GM19238 (cell line): Measurements from ENCODE around the gene ATG10.

Source experiments
- DNase-seq: peaks from one replicate; pipeline ENCODE4 v3.0.0; 2011; ENCODE audit warnings: low spot score; ENCODE audit not compliant: insufficient read length

Gene ATG10

GRCh38 chr5:82274343-82275211 lies 302.8 kb downstream of the ATG10 start:
- no peak for DNase-seq

- DNase-seq: no peak
These were observed 303.4 kb downstream of the ATG10 start for GRCh38 chr5:82275216-82275664.

GRCh38 chr5:82276800-82277612 lies 305.2 kb downstream of the ATG10 start:
- no peak for DNase-seq

- no peak for DNase-seq
These were observed 305.8 kb downstream of the ATG10 start for GRCh38 chr5:82277613-82277986.

- peak; percentile 70 for DNase-seq
These were observed 306.3 kb downstream of the ATG10 start, which contains the start of gene RPS23 for GRCh38 chr5:82277987-82278710. Gene RPS23, minus strand, starts transcription at chr5:82278354. Its CDS starts 31 bp downstream, at chr5:82278323.

- no peak for DNase-seq
These were observed 307.0 kb downstream of the ATG10 start for GRCh38 chr5:82278711-82279370.

- no peak for DNase-seq
These were observed 312.1 kb downstream of the ATG10 start for GRCh38 chr5:82283893-82284292.

GRCh38 chr5:82285206-82285605 lies 313.4 kb downstream of the ATG10 start:
- no peak for DNase-seq

GRCh38 chr5:82287625-82288024 lies 315.8 kb downstream of the ATG10 start:
- no peak for DNase-seq

- DNase-seq: no peak
These were observed 318.2 kb downstream of the ATG10 start for GRCh38 chr5:82290005-82290404.

GRCh38 chr5:82290908-82291307 lies 319.1 kb downstream of the ATG10 start:
- DNase-seq: no peak

- no peak for DNase-seq
These were observed 319.6 kb downstream of the ATG10 start for GRCh38 chr5:82291420-82291819.

- no peak for DNase-seq
These were observed 323.3 kb downstream of the ATG10 start for GRCh38 chr5:82295144-82295543.

- no peak for DNase-seq
These were observed 324.2 kb downstream of the ATG10 start for GRCh38 chr5:82295959-82296531.

- DNase-seq: no peak
These were observed 325.1 kb downstream of the ATG10 start for GRCh38 chr5:82296929-82297328.

- DNase-seq: no peak
These were observed 325.9 kb downstream of the ATG10 start for GRCh38 chr5:82297711-82298110.

- no peak for DNase-seq
These were observed 326.8 kb downstream of the ATG10 start for GRCh38 chr5:82298668-82299067.

GRCh38 chr5:82301190-82301589 lies 329.4 kb downstream of the ATG10 start:
- DNase-seq: no peak
